Measurements from ENCODE around the gene RPP40.

DNA sequence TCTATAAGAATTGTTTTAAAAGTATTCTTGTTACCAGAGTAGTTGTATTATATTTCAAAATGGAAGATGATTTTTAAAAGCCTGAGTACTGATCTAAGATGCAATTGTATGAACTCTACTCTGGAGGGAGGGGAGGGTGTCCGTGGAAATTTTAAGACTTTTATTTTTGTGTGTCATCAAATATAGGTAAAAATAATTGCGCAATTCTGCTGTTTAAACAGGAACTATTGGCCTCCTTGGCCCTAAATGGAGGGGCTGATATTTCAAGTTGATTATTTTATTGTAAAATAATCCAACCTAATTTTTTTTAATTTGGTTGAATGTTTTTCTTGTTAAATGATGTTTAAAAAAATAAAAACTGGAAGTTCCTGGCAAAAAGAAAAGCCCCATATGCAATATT, 38.1 kb upstream of the RPP40 start:
- TF ChIP-seq FOXM1 (IDR thresholded peaks at IDR 0.05; ENCODE audit: borderline replicate concordance) = no peak
- no peak for TF ChIP-seq SP1 (IDR thresholded peaks at IDR 0.05)
- no peak for TF ChIP-seq FOXA1 (IDR thresholded peaks at IDR 0.05)

Measured in HEK293T (cell line).